Thyroid gland (tissue), 4 donors: ENCODE results near the gene KCTD5. TPM values are rescaled to one million over a fixed set of nuclear protein-coding genes. Genes with fewer than 3 reads are reported as not detected.
"Not testable (repeated sequence)": the region's sequence is repeated elsewhere in the genome, so short reads cannot be mapped to it uniquely, and the experiment has no call there.

Experiments used
- DNase-seq, 2 donors: peaks; one replicate each; pipeline ENCODE4 v3.0.0-alpha.2; 2019
- H3K27ac ChIP-seq, 3 donors: fragments of 200-600 bp; sonication (generic); 1 replicate in 2 of 3; 2 replicates in 1 of 3; pipeline ENCODE4 v1.5.1; 2016 to 2019; ENCODE audit warnings: mild to moderate bottlenecking in 1 of 3, moderate library complexity in 1 of 3
- H3K27me3 ChIP-seq: fragments of 200-600 bp; sonication (generic); one replicate; pipeline ENCODE4 v1.5.1; 2019
- H3K36me3 ChIP-seq, 2 donors: fragments of 200-600 bp; sonication (generic); one replicate each; pipeline ENCODE4 v1.5.1; 2016 to 2019
- H3K4me1 ChIP-seq, 2 donors: fragments of 200-600 bp; sonication (generic); one replicate each; pipeline ENCODE4 v1.5.1; 2017 to 2019
- H3K4me3 ChIP-seq, 3 donors: fragments of 200-600 bp; sonication (generic); replicated peaks in 1 of 3; 1 replicate in 2 of 3; 2 replicates in 1 of 3; pipeline ENCODE4 v1.5.1; 2016; ENCODE audit warnings: mild to moderate bottlenecking in 1 of 3
- H3K9me3 ChIP-seq: fragments of 200-600 bp; sonication (generic); one replicate; pipeline ENCODE4 v1.5.1; 2017
- POLR2A ChIP-seq, 2 donors: fragments of 450-650 bp; IDR thresholded peaks; one replicate each; pipeline ENCODE4 v1.6.1; 2017; ENCODE audit warnings: antibody characterized with exemption in 2 of 2, mild to moderate bottlenecking in 2 of 2, moderate library complexity in 1 of 2
- WGBS, 2 donors: methylation state at CpG; one replicate each; pipeline ENCODE4 v1.1.5; 2017; 5-methylcytosine and 5-hydroxymethylcytosine counted together
- intact Hi-C: fragments of 100-400 bp; cut with DNase I; formaldehyde crosslinking; loops from one replicate; pipeline ENCODE4 v1.15.1; 2023
- total RNA-seq, 4 donors: library from RNA; depleted of rRNA; stranded (reverse); fragments of >200 nt; gene quantifications; one replicate each; pipeline ENCODE4 v1.2.3, GENCODE V29; 2016
- TF ChIP-seq, protein P1 (sequence below), 6 experiments: fragments of 200-600 bp in 3 of 6; fragments of 450-650 bp in 3 of 6; sonication (generic) in 3 of 6; IDR thresholded peaks; one replicate each; pipeline ENCODE4 v1.5.1; 2016 to 2019; ENCODE audit warnings: antibody characterized with exemption in 6 of 6, mild to moderate bottlenecking in 2 of 6, inconsistent platforms in 1 of 6, moderate library complexity in 1 of 6

KCTD5 gene
- total RNA-seq, 4 donors from 2014 or later = 8.6 to 23.3 (median 15.1) TPM

DNA sequence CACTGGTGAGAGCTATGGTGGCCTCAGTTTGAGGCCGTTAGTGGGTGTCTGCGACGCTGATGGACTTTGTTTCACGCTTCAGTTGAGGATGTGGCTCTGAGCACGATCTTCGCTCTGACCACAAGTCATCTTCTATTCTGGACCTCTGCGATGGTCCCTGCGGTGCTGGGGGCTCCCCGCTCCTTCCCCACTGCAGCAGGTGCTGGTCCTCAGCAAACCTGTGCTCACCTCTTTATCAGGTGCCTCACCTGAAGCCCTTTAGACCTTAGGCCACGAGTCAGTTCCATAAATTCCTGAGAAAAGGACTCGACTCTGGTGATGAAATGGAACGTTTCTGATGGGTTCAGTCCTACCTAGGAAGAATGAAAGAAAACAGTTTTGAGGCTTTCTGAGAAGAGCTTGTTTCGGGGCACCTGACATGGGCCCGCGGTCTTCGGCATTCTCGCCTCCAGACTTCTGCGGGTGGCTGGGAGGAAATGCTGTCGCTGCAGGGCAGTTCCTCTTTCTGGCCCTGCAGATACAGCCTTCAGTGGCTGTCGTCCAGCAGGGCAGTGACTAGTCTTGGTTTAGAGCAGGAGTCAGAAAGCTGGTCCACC is 4.7 kb downstream of the KCTD5 start:
- no peaks in the 10 kb centered on the region for H3K36me3 ChIP-seq
- intact Hi-C loops = no loop called here
- no peaks in the 10 kb centered on the region for H3K9me3 ChIP-seq
- no peak overlapping the region for H3K4me3 ChIP-seq
- no peaks in the 10 kb centered on the region for H3K27me3 ChIP-seq
- DNase-seq = no peak
- TF ChIP-seq, protein P1, sequence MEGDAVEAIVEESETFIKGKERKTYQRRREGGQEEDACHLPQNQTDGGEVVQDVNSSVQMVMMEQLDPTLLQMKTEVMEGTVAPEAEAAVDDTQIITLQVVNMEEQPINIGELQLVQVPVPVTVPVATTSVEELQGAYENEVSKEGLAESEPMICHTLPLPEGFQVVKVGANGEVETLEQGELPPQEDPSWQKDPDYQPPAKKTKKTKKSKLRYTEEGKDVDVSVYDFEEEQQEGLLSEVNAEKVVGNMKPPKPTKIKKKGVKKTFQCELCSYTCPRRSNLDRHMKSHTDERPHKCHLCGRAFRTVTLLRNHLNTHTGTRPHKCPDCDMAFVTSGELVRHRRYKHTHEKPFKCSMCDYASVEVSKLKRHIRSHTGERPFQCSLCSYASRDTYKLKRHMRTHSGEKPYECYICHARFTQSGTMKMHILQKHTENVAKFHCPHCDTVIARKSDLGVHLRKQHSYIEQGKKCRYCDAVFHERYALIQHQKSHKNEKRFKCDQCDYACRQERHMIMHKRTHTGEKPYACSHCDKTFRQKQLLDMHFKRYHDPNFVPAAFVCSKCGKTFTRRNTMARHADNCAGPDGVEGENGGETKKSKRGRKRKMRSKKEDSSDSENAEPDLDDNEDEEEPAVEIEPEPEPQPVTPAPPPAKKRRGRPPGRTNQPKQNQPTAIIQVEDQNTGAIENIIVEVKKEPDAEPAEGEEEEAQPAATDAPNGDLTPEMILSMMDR (IDR thresholded peaks at IDR 0.05) = no peak
- TF ChIP-seq POLR2A (IDR thresholded peaks at IDR 0.05) = no peak
- WGBS, 2 donors = 84 to 90% methylated on average over 20 of the region's 20 CpGs
- H3K4me1 ChIP-seq = peaks cover 12 to 20% of the 10 kb centered on the region in 2 donors
- H3K27ac ChIP-seq = no peak overlapping the region

DNA sequence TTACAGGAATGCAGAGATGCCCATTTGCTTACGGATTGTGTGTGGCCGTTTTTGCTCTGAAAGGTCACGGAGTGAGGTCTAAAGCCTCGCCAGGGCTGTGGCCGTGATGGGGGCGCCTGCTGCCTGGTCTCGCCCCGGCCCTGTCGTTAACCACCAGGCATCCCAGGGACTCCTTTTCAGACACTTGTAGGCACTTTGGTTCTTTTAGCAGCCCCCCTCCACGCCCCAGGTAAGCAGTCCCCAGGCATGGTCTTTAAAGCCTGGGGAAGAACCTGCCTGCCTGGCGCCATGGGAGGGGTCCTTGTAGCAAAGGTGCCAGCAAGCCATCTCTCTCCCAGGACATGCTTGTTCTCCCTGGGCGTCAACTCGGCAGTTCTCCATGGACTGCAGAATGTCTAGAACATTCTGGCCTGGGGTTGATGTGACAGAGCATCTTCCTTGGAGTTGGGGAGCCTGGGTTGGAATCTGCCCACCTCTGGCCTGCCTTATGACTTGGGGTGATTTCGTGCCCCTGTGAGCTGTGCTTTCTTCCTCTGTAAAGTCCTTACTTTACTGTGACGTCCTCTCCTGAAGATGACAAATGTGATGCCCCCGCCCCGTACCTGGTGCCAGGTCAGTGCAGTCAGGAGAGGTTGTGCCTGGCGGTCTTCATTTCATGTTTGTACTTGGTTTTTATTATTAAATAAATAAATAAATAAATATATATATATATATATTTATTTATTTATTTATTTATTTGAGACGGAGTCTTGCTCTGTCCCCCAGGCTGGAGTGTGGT is 5.4 kb downstream of the KCTD5 start:
- no peak for DNase-seq
- 94 to 95% methylated on average over 19 of the region's 19 CpGs for WGBS, 2 donors
- Histone ChIP-seq H3K9me3 (no peaks in the 10 kb centered on the region), H3K4me3 (no peak overlapping the region), H3K4me1 (peaks cover 19 to 27% of the 10 kb centered on the region in 2 donors), H3K27ac (no peak overlapping the region), H3K27me3 (no peaks in the 10 kb centered on the region), H3K36me3 (no peaks in the 10 kb centered on the region)
- no peak for TF ChIP-seq POLR2A (IDR thresholded peaks at IDR 0.05)
- TF ChIP-seq, protein P1 (IDR thresholded peaks at IDR 0.05) = no peak
- intact Hi-C loops = no loop called here

DNA sequence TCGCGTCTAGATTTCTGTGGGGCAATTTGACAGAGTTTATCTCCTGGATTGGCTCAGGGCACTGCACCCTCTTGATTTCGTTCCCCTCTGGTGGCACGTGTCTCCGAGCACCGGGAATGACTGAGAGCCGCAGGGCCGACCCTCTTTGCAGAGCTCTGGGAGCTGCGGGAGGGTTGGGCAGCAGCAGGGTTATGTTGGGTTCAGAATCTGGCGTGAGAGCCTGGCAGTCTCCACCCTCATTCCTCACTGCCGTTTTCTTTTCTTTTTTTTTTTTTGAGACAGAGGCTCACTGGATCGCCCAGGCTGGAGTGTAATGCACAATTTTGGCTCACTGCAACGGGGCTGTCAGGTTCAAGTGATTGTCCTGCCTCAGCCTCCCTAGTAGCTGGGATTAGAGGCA is 7.1 kb downstream of the KCTD5 start:
- H3K27ac ChIP-seq, H3K36me3 ChIP-seq, H3K9me3 ChIP-seq, H3K4me3 ChIP-seq, H3K27me3 ChIP-seq, intact Hi-C loops, DNase-seq: not testable (repeated sequence)
- peaks cover 27 to 31% of the 10 kb centered on the region in 2 donors for H3K4me1 ChIP-seq
- 76 to 80% methylated on average over 6 to 9 of the region's 13 CpGs for WGBS, 2 donors

DNA sequence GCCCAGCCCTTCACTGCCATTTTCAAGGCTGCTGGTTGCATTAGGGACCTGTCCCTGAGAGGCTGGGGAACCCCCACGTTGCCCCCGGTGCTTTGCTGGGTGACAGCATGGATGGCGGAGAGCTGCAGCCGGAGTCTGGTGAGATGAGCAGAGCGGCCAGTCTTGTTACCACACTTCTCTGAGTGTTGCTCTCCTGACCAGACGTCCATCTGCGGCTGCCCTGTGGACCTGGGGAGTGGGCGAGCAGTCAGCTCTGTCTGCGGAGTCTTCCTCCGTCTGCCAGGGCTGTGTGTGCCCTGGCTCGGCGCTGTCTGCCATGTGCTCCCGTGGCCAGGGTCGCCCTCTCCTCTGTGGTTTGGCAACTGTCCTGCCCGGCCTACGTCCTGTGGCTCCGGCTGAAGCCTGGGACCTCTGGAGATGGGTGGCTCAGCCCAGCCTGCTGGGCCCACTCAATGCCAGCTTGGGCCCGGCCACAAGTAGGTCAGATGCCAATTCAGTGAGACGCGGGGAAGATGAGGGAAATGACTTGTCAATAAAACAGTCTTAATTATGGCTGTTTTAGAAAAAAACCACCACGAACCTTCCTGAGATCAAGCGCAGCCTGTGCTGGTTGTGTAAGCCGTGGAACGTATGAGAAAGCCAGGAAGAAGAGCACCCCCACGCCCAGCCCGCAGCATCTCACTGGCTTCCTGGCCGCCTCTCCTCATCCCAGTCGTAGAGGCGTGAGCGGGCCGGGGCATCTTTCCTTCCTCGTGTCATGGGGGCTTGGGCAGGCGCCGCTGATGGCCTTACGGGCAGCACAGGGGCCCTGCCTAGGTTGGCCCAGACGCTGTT is 7.9 kb downstream of the KCTD5 start:
- no peaks in the 10 kb centered on the region for H3K36me3 ChIP-seq
- WGBS, 2 donors = 88 to 94% methylated on average over 25 to 26 of the region's 36 CpGs
- intact Hi-C loops = no loop called here

DNA sequence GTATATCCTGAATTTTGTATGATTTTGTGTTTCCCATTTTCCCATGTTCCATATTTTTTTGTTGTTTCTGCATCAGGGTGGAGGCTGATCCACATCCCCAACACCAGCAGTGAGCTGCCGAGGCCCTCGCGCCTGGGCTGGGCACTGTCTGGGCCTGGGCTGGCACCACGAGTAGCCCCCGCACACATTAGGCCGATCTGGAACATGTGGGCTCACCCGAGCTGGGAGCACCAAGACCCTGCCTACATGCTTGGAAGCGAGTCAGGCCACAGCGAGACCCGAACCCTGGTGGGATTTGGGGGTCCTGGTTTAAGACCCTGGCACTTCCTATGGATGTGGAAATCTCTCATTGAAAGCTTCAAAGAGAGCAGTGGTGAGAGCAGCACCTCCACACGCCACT is 8.5 kb downstream of the KCTD5 start:
- intact Hi-C loops = no loop called here
- TF ChIP-seq POLR2A (IDR thresholded peaks at IDR 0.05) = no peak
- TF ChIP-seq, protein P1 (IDR thresholded peaks at IDR 0.05) = no peak
- Histone ChIP-seq H3K4me1 (peaks cover 24 to 31% of the 10 kb centered on the region in 2 donors), H3K36me3 (no peaks in the 10 kb centered on the region), H3K9me3 (no peaks in the 10 kb centered on the region), H3K27me3 (no peaks in the 10 kb centered on the region), H3K4me3 (no peak overlapping the region), H3K27ac (peak overlapping the region in 1 of 3 donors; percentile 82)
- 93 to 95% methylated on average over 8 to 10 of the region's 11 CpGs for WGBS, 2 donors
- no peak for DNase-seq

More for the DNA sequence above, 7.9 kb downstream of the KCTD5 start:
- Histone ChIP-seq H3K27me3 (no peaks in the 10 kb centered on the region), H3K27ac (no peak overlapping the region), H3K4me1 (peaks cover 24 to 31% of the 10 kb centered on the region in 2 donors), H3K4me3 (no peak overlapping the region), H3K9me3 (no peaks in the 10 kb centered on the region)
- no peak for TF ChIP-seq POLR2A (IDR thresholded peaks at IDR 0.05)
- TF ChIP-seq, protein P1 (IDR thresholded peaks at IDR 0.05) = no peak
- no peak for DNase-seq
